PC-3 (cell line): Measurements from ENCODE around the gene TMPRSS15.

ENCODE experiments used
- CTCF ChIP-seq: fragments of 300-600 bp; sonication (generic); conservative IDR thresholded peaks from 2 replicates; pipeline ENCODE4 v1.5.1; 2017; ENCODE audit warnings: antibody characterized with exemption, low read depth, mild to moderate bottlenecking, low read length
- EZH2 ChIP-seq: fragments of 300-600 bp; sonication (generic); IDR thresholded peaks from one replicate; pipeline ENCODE4 v1.6.1; 2017; ENCODE audit warnings: antibody characterized with exemption, mild to moderate bottlenecking, low read length; ENCODE audit not compliant: unreplicated experiment

- TF ChIP-seq CTCF = no peak
- no peak for TF ChIP-seq EZH2
Measured at GRCh38 chr21:18349468-18349867, 54.1 kb downstream of the TMPRSS15 start.
